Naive thymus-derived CD4-positive, alpha-beta T cell (primary cell): Measurements from ENCODE around the gene TIAL1. TPM values are rescaled to one million over a fixed set of nuclear protein-coding genes. Genes with fewer than 3 reads are reported as not detected.
A peak's percentile ranks its signal among the peaks of the same experiment; 100 is the strongest.
"Not testable (repeated sequence)": the region's sequence is repeated elsewhere in the genome, so short reads cannot be mapped to it uniquely, and the experiment has no call there.

Experiments
- ATAC-seq: fragments of 150-1000 bp; cut with Tn5 transposase; 2 replicates; pipeline ENCODE4 v1.10.0; 2021; ENCODE audit warnings: mild to moderate bottlenecking, moderate library complexity
- CTCF ChIA-PET: fragments of 350-600 bp; sonication (Branson Sonifier 250); formaldehyde crosslinking; loops from one replicate; lab custom pipeline; 2021; ENCODE audit warnings: antibody characterized with exemption; lab: Charles Lee
- POLR2A ChIA-PET: fragments of 350-600 bp; sonication (Branson Sonifier 250); formaldehyde crosslinking; loops from one replicate; lab custom pipeline; 2021; ENCODE audit warnings: antibody characterized with exemption, inconsistent platforms; lab: Charles Lee
- DNase-seq, 9 donors: peaks; one replicate each; pipeline versions ENCODE4 v3.0.0 to v3.0.0-alpha.2; 2020 to 2022; ENCODE audit warnings: mixed read lengths in 1 of 9
- H3K27ac ChIP-seq: one replicate; pipeline ENCODE4 v1.7.0; 2013; ENCODE audit warnings: mild to moderate bottlenecking, low read depth, low read length, moderate library complexity
- H3K27me3 ChIP-seq, 2 donors: one replicate each; pipeline ENCODE4 v1.7.0; 2013; ENCODE audit warnings: low read length in 2 of 2, mild to moderate bottlenecking in 2 of 2, moderate library complexity in 2 of 2; ENCODE audit not compliant: control insufficient read depth in 2 of 2, insufficient read depth in 2 of 2
- H3K36me3 ChIP-seq, 3 experiments: 1 replicate in 2 of 3; 2 replicates in 1 of 3; pipeline ENCODE4 v1.7.0; 2013; ENCODE audit warnings: low read length in 3 of 3, mild to moderate bottlenecking in 3 of 3, moderate library complexity in 1 of 3; ENCODE audit not compliant: insufficient read depth in 3 of 3, control insufficient read depth in 2 of 3
- H3K4me1 ChIP-seq, 2 donors: one replicate each; pipeline ENCODE4 v1.7.0; 2013; ENCODE audit warnings: low read length in 2 of 2, mild to moderate bottlenecking in 2 of 2, moderate library complexity in 1 of 2; ENCODE audit not compliant: control insufficient read depth in 2 of 2, insufficient read depth in 2 of 2
- H3K4me3 ChIP-seq: 2 replicates; pipeline ENCODE4 v1.7.0; 2013; ENCODE audit warnings: mild to moderate bottlenecking, low read length
- H3K9me3 ChIP-seq, 3 experiments: 1 replicate in 2 of 3; 2 replicates in 1 of 3; pipeline ENCODE4 v1.7.0; 2013; ENCODE audit warnings: low read length in 3 of 3; ENCODE audit not compliant: control insufficient read depth in 2 of 3
- H3K27ac Mint-ChIP-seq, 9 donors: one replicate each; pipeline ENCODE4 v1.8.0; 2020 to 2022; ENCODE audit warnings: mixed read lengths in 9 of 9, mild to moderate bottlenecking in 8 of 9, moderate library complexity in 5 of 9, inconsistent platforms in 2 of 9
- H3K27me3 Mint-ChIP-seq, 5 donors: one replicate each; pipeline ENCODE4 v1.8.0; 2021 to 2022; ENCODE audit warnings: mixed read lengths in 5 of 5, mild to moderate bottlenecking in 1 of 5
- H3K36me3 Mint-ChIP-seq, 5 donors: one replicate each; pipeline ENCODE4 v1.8.0; 2020 to 2022; ENCODE audit warnings: mixed read lengths in 5 of 5, mild to moderate bottlenecking in 3 of 5, inconsistent platforms in 1 of 5
- H3K4me1 Mint-ChIP-seq, 7 donors: one replicate each; pipeline ENCODE4 v1.8.0; 2020 to 2022; ENCODE audit warnings: mixed read lengths in 7 of 7, mild to moderate bottlenecking in 3 of 7, inconsistent platforms in 1 of 7
- H3K4me3 Mint-ChIP-seq, 10 donors: one replicate each; pipeline ENCODE4 v1.8.0; 2020 to 2022; ENCODE audit warnings: mild to moderate bottlenecking in 10 of 10, mixed read lengths in 10 of 10, moderate library complexity in 6 of 10, inconsistent platforms in 2 of 10
- H3K9me3 Mint-ChIP-seq, 11 donors: one replicate each; pipeline ENCODE4 v1.8.0; 2020 to 2022; ENCODE audit warnings: mixed read lengths in 11 of 11, mild to moderate bottlenecking in 4 of 11, inconsistent platforms in 1 of 11, moderate library complexity in 1 of 11
- intact Hi-C, 2 donors: fragments of 100-400 bp; cut with micrococcal nuclease; formaldehyde crosslinking; loops; one replicate each; pipeline ENCODE4 v1.15.1; 2023
- polyA plus RNA-seq, 2 donors: library from polyadenylated mRNA; unstranded; fragments of 300-500 nt; fragmentation: Illumina TruSeq; gene quantifications; one replicate each; pipeline ENCODE4 v1.2.3, GENCODE V29; 2021
- total RNA-seq, 6 experiments: library from RNA in 5 of 6; stranded (reverse) in 5 of 6; gene quantifications; 1 replicate in 5 of 6; 2 replicates in 1 of 6; pipeline ENCODE4 v1.2.3 and lab custom pipeline; 2021 to 2026

TIAL1 gene
- total and polyA plus RNA-seq, 7 experiments from 2014 or later = 10.5 to 228 (median 171) TPM

DNA sequence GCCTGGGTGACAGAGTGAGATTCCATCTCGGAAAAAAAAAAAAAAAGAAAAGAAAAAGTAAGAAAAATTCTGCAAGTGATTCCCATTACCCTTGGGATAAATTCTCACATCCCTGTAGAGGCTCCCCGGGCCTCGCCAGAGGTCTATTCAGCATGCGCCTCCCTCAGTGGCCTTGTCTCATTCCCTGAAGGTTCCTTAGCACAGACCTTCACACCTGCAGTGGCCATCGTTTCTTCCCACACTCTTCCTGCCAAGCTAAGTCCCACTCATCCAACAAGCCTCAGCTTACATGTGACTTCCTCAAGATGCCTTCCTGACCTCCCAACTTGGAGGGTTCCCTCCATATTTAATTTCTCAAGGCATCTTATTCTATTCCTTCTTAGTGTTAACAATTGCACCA is 33.5 kb upstream of the TIAL1 start:
- ATAC-seq = no peak
- no peaks in the 10 kb centered on the region for H3K36me3 ChIP-seq
- ChIA-PET CTCF (no interaction called here), POLR2A (no interaction called here)
- H3K27ac ChIP-seq = no peak overlapping the region
- no peak overlapping the region for H3K4me3 ChIP-seq
- no peaks in the 10 kb centered on the region for H3K9me3 ChIP-seq
- H3K4me1 Mint-ChIP-seq = no peaks in the 10 kb centered on the region
- DNase-seq = no peak
- no peak overlapping the region for H3K27ac Mint-ChIP-seq
- no peaks in the 10 kb centered on the region for H3K27me3 Mint-ChIP-seq
- H3K27me3 ChIP-seq = no peaks in the 10 kb centered on the region
- intact Hi-C loops = no loop called here
- no peaks in the 10 kb centered on the region for H3K36me3 Mint-ChIP-seq
- no peaks in the 10 kb centered on the region for H3K4me1 ChIP-seq
- H3K4me3 Mint-ChIP-seq = no peak overlapping the region
- no peaks in the 10 kb centered on the region for H3K9me3 Mint-ChIP-seq

DNA sequence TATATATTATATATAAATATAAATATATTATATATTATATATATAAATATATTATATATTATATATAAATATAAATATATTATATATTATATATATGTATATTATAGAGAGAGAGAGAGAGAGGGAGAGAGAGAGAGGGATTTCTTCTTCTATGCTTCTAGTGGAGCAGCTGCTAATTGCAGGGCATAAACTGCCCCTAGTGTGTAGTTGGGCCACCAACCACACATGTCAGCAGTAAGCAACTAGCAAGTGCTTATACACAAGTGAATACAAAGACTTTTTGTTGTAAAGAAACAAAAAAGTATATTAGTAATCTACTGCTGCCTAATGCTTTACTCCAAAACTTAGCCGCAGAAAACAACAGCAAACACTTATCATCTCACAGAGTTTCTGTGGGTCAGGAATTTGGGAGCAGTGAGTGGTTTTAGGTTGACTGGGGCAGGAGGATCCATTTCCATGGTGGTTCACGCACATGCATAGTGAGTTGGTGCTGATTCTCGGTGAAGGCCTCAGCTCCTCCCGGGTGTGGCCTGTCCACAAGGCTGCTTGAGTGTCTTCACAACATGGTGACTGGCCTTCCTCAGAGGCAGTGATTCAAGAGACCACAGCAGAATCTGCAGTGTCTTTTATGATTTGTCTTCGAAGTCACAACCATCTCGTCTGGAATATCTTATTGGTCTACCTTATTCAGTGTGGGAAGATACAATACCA is 29.0 kb upstream of the TIAL1 start:
- Mint-ChIP-seq H3K27me3 (no peaks in the 10 kb centered on the region), H3K36me3 (no peaks in the 10 kb centered on the region), H3K9me3 (no peaks in the 10 kb centered on the region), H3K4me3 (no peak overlapping the region), H3K27ac (no peak overlapping the region), H3K4me1 (peaks cover 0 to 5% (median 0%) of the 10 kb centered on the region in 7 donors)
- CTCF ChIA-PET = no interaction called here
- ATAC-seq (no peak), DNase-seq (no peak)
- Histone ChIP-seq H3K27ac (no peak overlapping the region), H3K27me3 (no peaks in the 10 kb centered on the region), H3K4me1 (no peaks in the 10 kb centered on the region), H3K36me3 (no peaks in the 10 kb centered on the region), H3K4me3 (no peak overlapping the region), H3K9me3 (no peaks in the 10 kb centered on the region)
- intact Hi-C loops = no loop called here
- POLR2A ChIA-PET = interaction anchor here (0.6 kb wide), 1 partner anchor 8 kb away, joined by 3 read pairs; no protein-coding TSS in a partner anchor

DNA sequence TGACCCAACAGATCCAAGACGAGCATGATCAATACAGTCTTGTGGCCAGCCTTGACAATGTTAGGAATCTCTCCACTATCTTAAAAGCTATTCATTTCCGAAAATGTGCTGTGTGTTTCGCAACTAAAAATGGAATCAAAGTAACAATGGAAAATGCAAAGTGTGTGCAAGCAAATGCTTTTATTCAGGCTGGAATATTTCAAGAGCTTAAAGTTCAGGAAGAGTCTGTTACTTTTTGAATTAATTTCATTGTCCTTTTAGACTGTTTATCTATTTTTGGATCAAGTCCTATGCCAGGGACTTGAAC is 24.3 kb upstream of the TIAL1 start:
- Mint-ChIP-seq H3K9me3 (no peaks in the 10 kb centered on the region), H3K27me3 (no peaks in the 10 kb centered on the region), H3K4me1 (peaks cover 0 to 9% (median 0%) of the 10 kb centered on the region in 7 donors), H3K36me3 (no peaks in the 10 kb centered on the region), H3K4me3 (no peak overlapping the region), H3K27ac (peak overlapping the region in 1 of 9 donors; percentile 29)
- DNase-seq = no peak
- Histone ChIP-seq H3K4me3 (no peak overlapping the region), H3K4me1 (no peaks in the 10 kb centered on the region), H3K9me3 (no peaks in the 10 kb centered on the region), H3K27ac (no peak overlapping the region), H3K36me3 (no peaks in the 10 kb centered on the region), H3K27me3 (no peaks in the 10 kb centered on the region)
- no peak for ATAC-seq
- ChIA-PET POLR2A (no interaction called here), CTCF (no interaction called here)
- intact Hi-C loops = no loop called here

DNA sequence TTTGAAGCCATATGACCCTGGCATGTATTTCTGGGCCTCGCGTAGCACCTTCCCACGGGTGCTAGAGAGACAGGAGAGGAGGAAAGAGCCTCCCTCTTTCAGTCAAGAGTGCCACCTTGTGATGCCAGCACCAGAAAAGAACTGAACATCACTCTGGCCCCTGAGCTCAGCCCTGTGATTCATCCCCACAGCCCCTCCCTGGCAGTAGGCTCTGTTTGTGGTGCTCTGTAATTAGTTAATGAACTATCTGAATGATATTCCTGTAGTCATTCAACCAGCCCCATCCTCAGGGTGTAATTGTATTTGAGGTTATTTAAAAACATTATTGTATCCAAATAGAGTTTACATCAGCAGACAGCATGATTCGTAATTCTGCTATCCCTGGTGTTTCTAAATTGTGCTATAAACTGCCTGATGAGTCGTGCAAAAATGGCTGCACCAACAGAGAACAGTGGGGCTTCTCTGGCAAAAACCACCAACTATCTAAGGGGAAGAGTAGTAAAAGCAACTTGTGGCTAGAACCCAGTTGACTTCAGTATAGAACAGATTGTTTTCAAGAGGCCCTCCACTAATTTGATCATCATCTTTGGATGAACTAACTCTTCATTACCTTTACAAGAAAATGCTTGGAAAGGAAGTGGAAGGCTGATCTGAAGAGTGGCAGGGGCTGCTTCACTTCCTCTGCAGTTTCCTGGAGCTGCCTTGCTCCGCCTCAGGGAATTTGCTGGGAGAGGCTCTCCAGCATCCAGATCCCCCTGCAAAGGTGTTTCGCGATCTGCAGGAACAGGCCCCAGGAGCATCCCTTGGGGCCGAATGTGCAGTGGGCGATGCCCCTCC is 23.7 kb upstream of the TIAL1 start:
- H3K9me3 Mint-ChIP-seq = no peaks in the 10 kb centered on the region
- ChIA-PET POLR2A (no interaction called here), CTCF (no interaction called here)
- H3K4me3 ChIP-seq = no peak overlapping the region
- H3K27me3 Mint-ChIP-seq = no peaks in the 10 kb centered on the region
- DNase-seq (no peak), ATAC-seq (no peak)
- peak overlapping the region in 1 of 9 donors; percentile 29 for H3K27ac Mint-ChIP-seq
- intact Hi-C loops = no loop called here
- H3K36me3 ChIP-seq = no peaks in the 10 kb centered on the region
- no peak overlapping the region for H3K4me3 Mint-ChIP-seq
- H3K4me1 Mint-ChIP-seq = peaks cover 0 to 9% (median 0%) of the 10 kb centered on the region in 7 donors
- no peak overlapping the region for H3K27ac ChIP-seq
- H3K4me1 ChIP-seq = no peaks in the 10 kb centered on the region
- no peaks in the 10 kb centered on the region for H3K9me3 ChIP-seq
- no peaks in the 10 kb centered on the region for H3K27me3 ChIP-seq
- H3K36me3 Mint-ChIP-seq = no peaks in the 10 kb centered on the region

DNA sequence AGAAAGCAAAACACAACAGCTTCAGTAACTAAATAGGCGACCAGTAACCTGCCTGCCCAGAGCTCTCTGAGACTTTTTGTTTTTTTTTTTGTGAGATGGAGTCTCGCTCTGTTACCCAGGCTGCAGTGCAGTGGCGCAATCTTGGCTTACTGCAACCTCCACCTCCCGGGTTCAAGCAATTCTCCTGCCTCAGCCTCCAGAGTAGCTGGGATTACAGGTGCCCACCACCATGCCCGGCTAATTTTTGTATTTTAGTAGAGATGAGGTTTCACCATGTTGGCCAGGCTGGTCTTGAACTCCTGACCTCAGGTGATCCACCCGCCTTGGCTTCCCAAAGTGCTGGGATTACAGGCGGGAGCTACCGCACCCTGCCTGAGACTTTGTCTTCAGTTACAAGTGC is 23.0 kb upstream of the TIAL1 start:
- ATAC-seq, DNase-seq, H3K4me3 ChIP-seq, H3K27ac ChIP-seq, H3K4me3 Mint-ChIP-seq, H3K27me3 Mint-ChIP-seq, H3K36me3 ChIP-seq, H3K4me1 ChIP-seq, H3K27ac Mint-ChIP-seq, H3K27me3 ChIP-seq, H3K4me1 Mint-ChIP-seq, H3K36me3 Mint-ChIP-seq, H3K9me3 ChIP-seq, H3K9me3 Mint-ChIP-seq, intact Hi-C loops: not testable (repeated sequence)
- POLR2A ChIA-PET = interaction anchor here (0.5 kb wide), 1 partner anchor 299 kb away, joined by 3 read pairs; no protein-coding TSS in a partner anchor
- CTCF ChIA-PET = interaction anchor here (0.5 kb wide), 1 partner anchor 1101 kb away, joined by 3 read pairs; no protein-coding TSS in a partner anchor

DNA sequence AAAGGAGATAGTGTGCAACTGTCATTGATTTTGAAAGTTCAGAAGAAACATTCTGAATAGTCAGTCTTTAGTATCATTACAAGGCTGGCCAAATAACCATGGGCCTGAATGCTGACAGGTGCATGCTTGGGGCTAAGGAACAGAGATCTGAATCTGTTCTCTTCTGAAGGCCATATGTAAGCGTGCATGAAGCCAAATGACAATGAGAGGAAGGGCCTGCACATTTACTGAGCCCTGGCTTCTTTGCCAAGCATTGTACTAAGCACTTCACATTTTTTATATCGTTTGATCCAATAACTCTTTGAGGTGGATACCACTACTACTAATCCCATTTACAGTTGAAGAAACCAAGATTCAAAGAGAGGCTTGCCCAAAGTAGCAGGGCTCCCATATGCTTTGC is 22.5 kb upstream of the TIAL1 start:
- Mint-ChIP-seq H3K36me3 (no peaks in the 10 kb centered on the region), H3K4me1 (peaks cover 0 to 9% (median under 1%) of the 10 kb centered on the region in 7 donors), H3K27ac (peak overlapping the region in 1 of 9 donors; percentile 10), H3K4me3 (no peak overlapping the region), H3K9me3 (no peaks in the 10 kb centered on the region), H3K27me3 (no peaks in the 10 kb centered on the region)
- ATAC-seq = no peak
- DNase-seq = no peak
- Histone ChIP-seq H3K4me3 (no peak overlapping the region), H3K27me3 (no peaks in the 10 kb centered on the region), H3K27ac (no peak overlapping the region), H3K4me1 (no peaks in the 10 kb centered on the region), H3K9me3 (no peaks in the 10 kb centered on the region), H3K36me3 (no peaks in the 10 kb centered on the region)
- intact Hi-C loops = no loop called here
- POLR2A ChIA-PET = no interaction called here
- CTCF ChIA-PET = no interaction called here
